SU-DHL-6 (cell line): ENCODE data around the gene NME3.

Source experiments
- EZH2phosphoT487 ChIP-seq: fragments of 200-600 bp; sonication (generic), shearing (Covaris generic); conservative IDR thresholded peaks from 2 replicates; pipeline ENCODE4 v1.6.1; 2018; ENCODE audit warnings: mild to moderate bottlenecking, antibody characterized with exemption, low read length, moderate library complexity, mixed read lengths
- TF ChIP-seq, protein P1 (sequence below): fragments of 200-600 bp; sonication (generic); IDR thresholded peaks from one replicate; pipeline ENCODE4 v1.5.1; 2017; ENCODE audit warnings: antibody characterized with exemption, mild to moderate bottlenecking, low read length, moderate library complexity; ENCODE audit not compliant: insufficient read depth, poor library complexity, severe bottlenecking

DNA sequence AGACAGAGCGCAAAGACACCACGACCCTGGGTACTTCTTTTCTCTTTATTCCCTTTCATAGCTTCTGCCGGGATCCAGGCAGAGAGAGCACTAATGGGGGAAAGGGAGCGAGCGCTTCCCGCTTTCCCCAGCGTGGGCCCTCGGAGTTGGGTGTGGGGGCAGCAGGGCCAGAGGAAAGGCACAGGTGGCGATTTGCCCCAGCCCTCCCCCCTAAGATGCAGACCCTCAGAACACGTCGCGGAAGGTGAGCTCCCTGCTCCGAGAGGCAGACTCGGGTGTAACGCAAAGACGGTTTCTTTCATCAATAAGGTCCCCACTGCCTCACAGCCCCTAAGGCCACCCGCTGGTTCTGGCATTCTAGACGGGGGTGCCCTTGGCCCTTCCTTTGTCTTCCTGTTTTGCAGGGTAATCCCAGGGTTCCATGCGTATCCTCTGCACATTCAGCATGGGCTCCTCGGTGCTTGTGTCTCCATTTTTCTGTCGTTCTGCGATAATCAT lies 570 bp upstream of the NME3 start:
- TF ChIP-seq, protein P1, sequence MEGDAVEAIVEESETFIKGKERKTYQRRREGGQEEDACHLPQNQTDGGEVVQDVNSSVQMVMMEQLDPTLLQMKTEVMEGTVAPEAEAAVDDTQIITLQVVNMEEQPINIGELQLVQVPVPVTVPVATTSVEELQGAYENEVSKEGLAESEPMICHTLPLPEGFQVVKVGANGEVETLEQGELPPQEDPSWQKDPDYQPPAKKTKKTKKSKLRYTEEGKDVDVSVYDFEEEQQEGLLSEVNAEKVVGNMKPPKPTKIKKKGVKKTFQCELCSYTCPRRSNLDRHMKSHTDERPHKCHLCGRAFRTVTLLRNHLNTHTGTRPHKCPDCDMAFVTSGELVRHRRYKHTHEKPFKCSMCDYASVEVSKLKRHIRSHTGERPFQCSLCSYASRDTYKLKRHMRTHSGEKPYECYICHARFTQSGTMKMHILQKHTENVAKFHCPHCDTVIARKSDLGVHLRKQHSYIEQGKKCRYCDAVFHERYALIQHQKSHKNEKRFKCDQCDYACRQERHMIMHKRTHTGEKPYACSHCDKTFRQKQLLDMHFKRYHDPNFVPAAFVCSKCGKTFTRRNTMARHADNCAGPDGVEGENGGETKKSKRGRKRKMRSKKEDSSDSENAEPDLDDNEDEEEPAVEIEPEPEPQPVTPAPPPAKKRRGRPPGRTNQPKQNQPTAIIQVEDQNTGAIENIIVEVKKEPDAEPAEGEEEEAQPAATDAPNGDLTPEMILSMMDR: no peak
- no peak for TF ChIP-seq EZH2phosphoT487
